HG02870 (cell line): Measurements from ENCODE around the gene EPO.

ENCODE experiments used
- ATAC-seq: cut with Tn5 transposase; IDR thresholded peaks from one replicate; pipeline ENCODE4 v1.9.1; 2021; ENCODE audit warnings: mild to moderate bottlenecking, moderate library complexity; ENCODE audit not compliant: unreplicated experiment

Gene EPO

DNA sequence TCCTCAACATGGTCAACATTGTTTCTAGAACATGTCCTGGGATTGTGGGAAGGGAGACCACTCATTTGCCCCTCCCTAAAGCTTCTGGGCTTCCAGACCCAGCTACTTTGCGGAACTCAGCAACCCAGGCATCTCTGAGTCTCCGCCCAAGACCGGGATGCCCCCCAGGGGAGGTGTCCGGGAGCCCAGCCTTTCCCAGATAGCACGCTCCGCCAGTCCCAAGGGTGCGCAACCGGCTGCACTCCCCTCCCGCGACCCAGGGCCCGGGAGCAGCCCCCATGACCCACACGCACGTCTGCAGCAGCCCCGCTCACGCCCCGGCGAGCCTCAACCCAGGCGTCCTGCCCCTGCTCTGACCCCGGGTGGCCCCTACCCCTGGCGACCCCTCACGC is at the start of gene EPO:
TSS of gene EPO (plus strand) at position 190 of the 392 bp plus-strand sequence. CDS start 513 bp downstream, outside the sequence.
- ATAC-seq, result no peak

- ATAC-seq, result no peak
These were observed 48.6 kb upstream of the EPO start for GRCh38 chr7:100671353-100672327.

DNA sequence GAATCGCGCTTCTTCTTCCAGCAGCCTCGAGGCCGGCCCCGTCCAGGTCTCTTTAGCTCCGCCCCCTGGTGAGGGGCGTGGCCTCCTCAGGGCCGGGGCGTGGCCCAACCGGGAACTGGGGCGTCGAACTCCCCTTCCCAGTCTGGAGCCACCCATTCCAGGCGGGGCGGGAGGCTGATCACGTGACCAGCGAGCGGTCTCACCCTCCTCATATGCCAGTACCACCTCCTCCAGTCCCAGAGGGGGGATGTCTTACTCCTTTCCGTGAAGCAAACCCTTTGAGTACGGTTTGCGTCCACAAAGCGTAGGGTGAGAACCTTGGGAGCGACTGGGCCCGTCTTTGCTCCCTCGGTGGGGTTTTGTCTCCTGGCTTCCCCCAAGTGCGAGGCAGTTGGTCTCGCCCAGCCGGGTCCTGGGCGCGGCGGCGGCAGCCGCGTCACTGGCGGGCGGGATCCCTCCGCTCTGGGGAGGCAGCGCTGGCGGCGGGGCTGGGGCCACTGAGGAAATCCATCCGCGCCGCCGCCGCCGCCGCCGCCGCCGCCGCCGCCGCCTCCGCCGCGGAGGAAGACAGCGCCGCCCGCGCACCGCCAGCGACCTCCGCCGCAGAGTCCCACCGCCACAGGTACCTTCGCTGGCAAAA is 46.8 kb upstream of the EPO start, which contains the start of gene GNB2:
TSS of gene GNB2 (plus strand) at position 439 of the 640 bp plus-strand sequence. CDS start 2,526 bp downstream, outside the sequence.
- ATAC-seq, result peak; percentile 66

DNA sequence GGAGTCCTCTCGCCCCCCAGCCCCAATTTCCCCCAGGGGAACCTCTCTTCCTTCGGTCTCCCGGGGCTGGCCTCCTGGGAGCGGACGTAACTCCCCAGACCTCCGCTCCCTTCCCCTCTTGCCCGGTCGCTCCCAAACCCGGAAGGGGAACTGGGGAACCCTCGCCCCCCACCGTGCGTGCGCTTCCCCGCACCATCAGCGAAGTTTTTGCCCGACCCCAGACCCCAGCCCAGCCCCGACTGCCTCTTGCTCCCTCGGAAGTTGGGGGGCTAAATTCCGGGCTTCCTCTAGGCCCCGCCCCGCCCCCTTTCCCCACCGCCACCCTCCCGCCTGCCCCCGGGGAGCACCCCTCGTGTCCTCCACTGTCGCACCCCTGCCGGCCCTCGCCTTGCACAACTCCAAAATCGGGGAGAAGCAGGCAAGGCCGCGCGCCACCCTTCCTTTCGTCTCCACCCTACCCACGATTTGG is 46.3 kb upstream of the EPO start:
- ATAC-seq, result peak; percentile 3

- no peak for ATAC-seq
These were observed 45.7 kb upstream of the EPO start for GRCh38 chr7:100674411-100675104.

DNA sequence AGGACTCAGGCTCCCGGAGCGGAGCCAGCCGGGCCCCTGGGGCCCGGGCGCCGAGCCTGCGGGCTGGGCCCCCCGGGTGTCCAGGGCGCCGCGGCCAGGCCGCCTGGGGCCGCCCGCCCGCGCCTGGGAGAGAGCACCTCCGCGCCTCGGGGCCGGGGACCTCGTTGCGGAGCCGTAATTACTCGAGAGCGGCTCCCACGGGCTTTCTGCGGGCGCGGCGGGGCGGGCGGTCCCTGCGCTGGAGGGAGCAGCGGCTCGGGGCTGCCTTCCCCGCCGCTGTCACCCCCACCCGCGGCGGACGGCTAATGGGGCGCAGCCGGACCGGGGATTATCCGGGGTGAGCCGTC is 45.2 kb upstream of the EPO start:
- no peak for ATAC-seq

GRCh38 chr7:100675581-100676350 is 44.5 kb upstream of the EPO start:
- ATAC-seq, result peak; percentile 27

- no peak for ATAC-seq
These were observed 43.6 kb upstream of the EPO start for GRCh38 chr7:100676501-100677306.

DNA sequence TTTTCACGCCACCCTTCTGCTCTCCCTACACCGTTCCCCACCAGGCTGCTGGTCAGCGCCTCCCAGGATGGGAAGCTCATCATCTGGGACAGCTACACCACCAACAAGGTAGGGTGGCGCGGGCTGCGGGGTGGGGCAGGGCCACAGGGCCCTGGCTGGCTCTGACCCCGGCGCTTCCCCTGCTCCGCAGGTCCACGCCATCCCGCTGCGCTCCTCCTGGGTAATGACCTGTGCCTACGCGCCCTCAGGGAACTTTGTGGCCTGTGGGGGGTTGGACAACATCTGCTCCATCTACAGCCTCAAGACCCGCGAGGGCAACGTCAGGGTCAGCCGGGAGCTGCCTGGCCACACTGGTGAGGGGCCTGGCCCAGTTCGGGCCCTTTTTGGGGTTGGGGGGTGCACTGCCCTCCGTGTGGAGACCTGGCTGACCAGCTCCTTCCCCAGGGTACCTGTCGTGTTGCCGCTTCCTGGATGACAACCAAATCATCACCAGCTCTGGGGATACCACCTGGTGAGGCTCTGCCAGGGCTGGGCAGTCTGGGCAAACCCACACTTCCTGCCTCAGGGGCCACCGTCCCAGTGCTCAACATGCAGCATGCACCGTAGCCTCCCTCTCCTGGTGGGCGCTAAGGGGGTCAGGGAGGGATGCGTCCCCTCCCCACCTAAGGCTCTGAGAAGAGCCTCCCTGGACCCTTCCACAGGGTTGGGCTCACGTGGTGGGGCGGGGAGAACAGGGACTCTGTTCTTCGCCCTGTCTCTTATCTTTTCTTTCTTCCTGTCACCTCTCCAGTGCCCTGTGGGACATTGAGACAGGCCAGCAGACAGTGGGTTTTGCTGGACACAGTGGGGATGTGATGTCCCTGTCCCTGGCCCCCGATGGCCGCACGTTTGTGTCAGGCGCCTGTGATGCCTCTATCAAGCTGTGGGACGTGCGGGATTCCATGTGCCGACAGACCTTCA is 42.7 kb upstream of the EPO start:
- ATAC-seq, result no peak

DNA sequence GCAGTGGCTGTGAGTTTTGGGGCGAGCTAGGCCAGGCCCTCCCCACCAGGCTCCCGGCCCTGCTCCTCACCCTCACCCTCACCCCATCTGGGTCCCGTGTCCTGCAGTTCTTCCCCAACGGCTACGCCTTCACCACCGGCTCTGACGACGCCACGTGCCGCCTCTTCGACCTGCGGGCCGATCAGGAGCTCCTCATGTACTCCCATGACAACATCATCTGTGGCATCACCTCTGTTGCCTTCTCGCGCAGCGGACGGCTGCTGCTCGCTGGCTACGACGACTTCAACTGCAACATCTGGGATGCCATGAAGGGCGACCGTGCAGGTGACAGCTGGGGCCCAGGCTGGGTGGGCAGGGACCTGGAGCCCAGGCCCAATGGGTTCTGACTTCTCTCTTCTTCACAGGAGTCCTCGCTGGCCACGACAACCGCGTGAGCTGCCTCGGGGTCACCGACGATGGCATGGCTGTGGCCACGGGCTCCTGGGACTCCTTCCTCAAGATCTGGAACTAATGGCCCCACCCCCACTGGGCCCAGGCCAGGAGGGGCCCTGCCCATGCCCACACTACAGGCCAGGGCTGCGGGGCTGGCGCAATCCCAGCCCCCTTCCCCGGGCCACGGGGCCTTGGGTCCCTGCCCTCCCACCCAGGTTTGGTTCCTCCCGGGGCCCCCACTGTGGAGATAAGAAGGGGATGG is 41.8 kb upstream of the EPO start:
- ATAC-seq, result no peak

DNA sequence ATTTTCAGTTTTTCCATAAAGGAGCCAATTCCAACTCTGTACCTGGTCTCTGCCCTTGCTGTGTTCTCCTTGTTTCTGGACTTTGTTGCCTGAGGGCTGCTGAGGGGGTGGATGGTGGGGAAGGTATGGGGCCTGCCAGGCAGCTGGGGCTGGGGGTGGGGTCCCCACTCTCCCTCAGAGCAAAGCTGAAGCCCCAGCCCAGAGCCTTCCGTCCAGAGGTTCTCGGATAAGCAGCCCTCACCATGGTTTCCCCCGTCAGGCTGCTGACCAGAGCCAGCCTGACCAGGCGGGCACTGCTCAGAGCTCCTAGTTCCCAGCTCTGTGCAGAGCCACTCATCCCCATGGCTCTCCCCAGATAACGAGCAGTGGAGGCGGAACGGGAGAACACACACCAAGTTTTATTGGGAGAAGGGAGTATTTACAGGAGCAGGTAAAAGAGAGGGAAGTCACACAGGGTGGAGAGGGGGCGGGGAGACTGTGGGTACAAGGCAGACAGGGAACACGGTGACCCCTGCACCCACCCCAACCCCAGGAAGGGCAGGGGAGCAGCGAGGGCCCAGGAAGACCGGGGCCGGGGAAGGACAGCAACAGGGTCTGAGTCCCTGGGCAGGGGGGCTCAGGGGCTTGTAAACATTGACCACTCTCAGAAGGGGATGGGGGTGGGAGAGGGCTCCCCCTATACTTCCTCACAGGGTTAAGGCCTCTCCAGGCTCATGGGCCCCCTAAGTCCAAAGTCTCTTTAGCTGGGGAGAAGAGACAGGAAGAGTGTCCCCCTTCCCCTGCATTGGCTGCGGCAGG is 40.9 kb upstream of the EPO start:
- no peak for ATAC-seq

DNA sequence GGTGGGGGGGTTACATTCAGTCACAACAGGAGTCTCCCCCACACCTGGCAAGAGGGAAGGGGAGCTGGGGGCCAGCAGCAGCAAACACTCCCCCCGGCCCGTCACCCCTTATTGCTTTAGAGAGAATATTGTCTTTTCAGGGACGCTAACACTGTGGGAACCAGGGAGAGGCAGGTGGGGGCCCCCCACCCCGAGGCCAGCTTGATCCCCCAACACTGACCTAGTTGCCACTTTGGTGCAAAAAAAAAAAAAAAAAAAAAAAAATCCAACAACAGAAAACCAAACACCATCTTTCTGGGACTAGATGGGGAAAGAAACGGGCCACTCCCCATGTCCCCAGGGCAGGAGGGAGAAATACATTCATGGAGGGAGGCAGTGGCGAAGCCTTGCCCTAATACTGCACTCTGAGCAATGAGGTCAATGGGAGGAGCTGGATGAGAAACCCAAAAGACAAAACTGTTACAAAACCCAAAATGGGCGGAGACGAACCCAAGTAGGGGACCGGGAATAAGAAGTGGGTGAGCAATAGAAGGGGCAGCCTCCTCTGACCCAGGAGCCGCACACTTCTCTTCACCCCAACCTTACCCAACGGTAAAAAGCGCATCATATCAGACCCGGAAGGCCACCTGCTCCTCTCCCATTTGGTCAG is 40.2 kb upstream of the EPO start:
- ATAC-seq, result no peak

- no peak for ATAC-seq
These were observed 39.5 kb upstream of the EPO start for GRCh38 chr7:100680576-100681271.

- ATAC-seq, result no peak
These were observed 38.6 kb upstream of the EPO start for GRCh38 chr7:100681491-100682227.

- ATAC-seq, result no peak
These were observed 38.0 kb upstream of the EPO start for GRCh38 chr7:100682228-100682741.
